ENCODE data around the gene BFSP1. TPM values are rescaled to one million over a fixed set of nuclear protein-coding genes. Genes with fewer than 3 reads are reported as not detected.

The BFSP1 gene
- total and polyA plus RNA-seq, 2 of the 8 experiments (the other 6 are each of a cell fraction or from before 2014, with no cell fraction given): 1.5 to 2.5 TPM

- H2AK5ac ChIP-seq (ENCODE audit: low read depth, low read length): no peak overlapping the region
- no peaks in the 10 kb centered on the region for H3K79me1 ChIP-seq (ENCODE audit: low read depth, low read length)
- H3K9me3 ChIP-seq (ENCODE audit: insufficient read depth in 2 of 2, low read depth in 1 of 2, low read length in 1 of 2): no peaks in the 10 kb centered on the region
- no peak overlapping the region for H2BK5ac ChIP-seq (ENCODE audit: low read depth, low read length)
- H2AFZ ChIP-seq (ENCODE audit: low read length): no peak overlapping the region
- H3K23ac ChIP-seq (ENCODE audit: insufficient read length): no peak overlapping the region
- no peak for FAIRE-seq
- no peak overlapping the region for H2BK120ac ChIP-seq (replicated peaks; ENCODE audit: low read depth, low read length)
- no peak overlapping the region for H3K9ac ChIP-seq (replicated peaks in 1 of 4; ENCODE audit: extremely low read depth in 1 of 4, low read depth in 3 of 4, low read length in 3 of 4)
- H4K5ac ChIP-seq (ENCODE audit: insufficient read length, low read depth, low read length): no peak overlapping the region
- no peak overlapping the region for H3K4ac ChIP-seq (replicated peaks; ENCODE audit: insufficient read length, low read depth, low read length)
- H3K4me3 ChIP-seq (ENCODE audit: extremely low read depth in 1 of 4, insufficient read depth in 2 of 4, low read depth in 3 of 4, low read length in 4 of 4): no peak overlapping the region
- ChIA-PET POLR2A (ENCODE audit: partially characterized antibody) (no interaction called here), CTCF (ENCODE audit: partially characterized antibody) (interaction anchor here (0.7 to 1.3 kb wide), 2 partner anchors 28 to 646 kb away, joined by 3 read pairs; no protein-coding TSS in a partner anchor)
- H3K4me2 ChIP-seq (ENCODE audit: insufficient read depth in 1 of 2, low read depth in 2 of 2, low read length in 2 of 2): no peak overlapping the region
- no peak overlapping the region for H3K56ac ChIP-seq (replicated peaks; ENCODE audit: insufficient read length, low read depth, low read length)
- no peaks in the 10 kb centered on the region for H4K20me1 ChIP-seq (replicated peaks in 1 of 2; ENCODE audit: control insufficient read depth in 1 of 2, insufficient read depth in 2 of 2, low read length in 2 of 2)
- H3K4me1 ChIP-seq (replicated peaks in 1 of 4; ENCODE audit: control insufficient read depth in 3 of 4, insufficient read depth in 4 of 4, low read length in 3 of 4): no peaks in the 10 kb centered on the region
- WGBS, 2 experiments (ENCODE audit: extremely low coverage in 1 of 2, insufficient coverage in 1 of 2, insufficient read length in 1 of 2, insufficient replicate concordance in 2 of 2, low coverage in 1 of 2, low lambda C conversion rate in 2 of 2, missing lambda C conversion rate in 1 of 2): 88% methylated on average over 4 of the region's 4 CpGs; no CpG with 5 or more reads in 1 of the 2 experiments
- H2BK15ac ChIP-seq (ENCODE audit: low read length): no peak overlapping the region
- H3K18ac ChIP-seq (ENCODE audit: extremely low read depth, low read length): no peak overlapping the region
- H3K27me3 ChIP-seq (replicated peaks in 1 of 4; ENCODE audit: control insufficient read depth in 3 of 4, extremely low read depth in 1 of 4, insufficient read depth in 3 of 4, low read length in 3 of 4): no peaks in the 10 kb centered on the region
- no peaks in the 10 kb centered on the region for H3K23me2 ChIP-seq (ENCODE audit: low read depth, low read length)
- no peaks in the 10 kb centered on the region for H3K36me3 ChIP-seq (ENCODE audit: control insufficient read depth in 2 of 4, insufficient read depth in 4 of 4, low read length in 3 of 4)
- H3K14ac ChIP-seq (ENCODE audit: insufficient read length): no peak overlapping the region
- peak in 1 of 2 experiments; percentile 1 for DNase-seq (ENCODE audit: low read depth in 1 of 2, low spot score in 2 of 2)
- no peak overlapping the region for H4K8ac ChIP-seq (ENCODE audit: extremely low read depth, insufficient read depth, low read length)
- no peak overlapping the region for H2BK12ac ChIP-seq (ENCODE audit: low read depth, low read length)
- no peak overlapping the region for H4K91ac ChIP-seq (replicated peaks; ENCODE audit: insufficient read length, low read length)
- H2BK20ac ChIP-seq (ENCODE audit: low read length): no peak overlapping the region
- H3K27ac ChIP-seq (ENCODE audit: low read depth, low read length): no peak overlapping the region
- H3K79me2 ChIP-seq (ENCODE audit: control insufficient read depth in 1 of 2, insufficient read depth in 2 of 2, low read length in 2 of 2): no peaks in the 10 kb centered on the region
- TF ChIP-seq SP4 (IDR thresholded peaks at IDR 0.05; ENCODE audit: low read length) (no peak), ZNF274 (IDR thresholded peaks at IDR 0.05; ENCODE audit: borderline replicate concordance, extremely low read depth, low read length) (no peak), RAD21 (IDR thresholded peaks at IDR 0.05 in 1 of 2, conservative IDR thresholded peaks at IDR 0.05 in 1 of 2; ENCODE audit: low read depth in 2 of 2, low read length in 2 of 2) (no peak), TCF12 (IDR thresholded peaks at IDR 0.05; ENCODE audit: low read depth, low read length) (no peak), BCL11A (IDR thresholded peaks at IDR 0.05; ENCODE audit: low read depth in 2 of 2, low read length in 2 of 2) (no peak), CEBPB (IDR thresholded peaks at IDR 0.05; ENCODE audit: low read depth, low read length) (no peak), KDM1A (IDR thresholded peaks at IDR 0.05; ENCODE audit: borderline replicate concordance, low read length) (no peak), HDAC6 (IDR thresholded peaks at IDR 0.05; ENCODE audit: low read depth, low read length) (no peak), POLR2A (IDR thresholded peaks at IDR 0.05; ENCODE audit: control extremely low read depth in 1 of 2, low read depth in 2 of 2, low read length in 2 of 2) (no peak), CBX5 (IDR thresholded peaks at IDR 0.05; ENCODE audit: low read depth, low read length) (no peak), USF2 (IDR thresholded peaks at IDR 0.05; ENCODE audit: low read length) (no peak), KDM4A (IDR thresholded peaks at IDR 0.05; ENCODE audit: low read depth, low read length, severe bottlenecking) (no peak), YY1 (IDR thresholded peaks at IDR 0.05; ENCODE audit: low read depth, low read length) (no peak)
Measured at GRCh38 chr20:17467120-17467655, 64.0 kb downstream of the BFSP1 start.
